B cell (primary cell): Measurements from ENCODE around the gene CRABP1. TPM values are rescaled to one million over a fixed set of nuclear protein-coding genes. Genes with fewer than 3 reads are reported as not detected.

Experiments used
- ATAC-seq: fragments of 200-7000 bp; cut with Tn5 transposase; one replicate; pipeline ENCODE4 v1.10.0; 2021; ENCODE audit warnings: low read depth, mild to moderate bottlenecking, moderate number of reproducible peaks, moderate library complexity
- CTCF ChIA-PET: fragments of 350-600 bp; sonication (Branson Sonifier 250); formaldehyde crosslinking; loops from one replicate; lab custom pipeline; 2021; ENCODE audit warnings: antibody characterized with exemption, inconsistent platforms; lab: Charles Lee
- POLR2A ChIA-PET: fragments of 350-600 bp; sonication (Branson Sonifier 250); formaldehyde crosslinking; loops from one replicate; lab custom pipeline; 2021; ENCODE audit warnings: antibody characterized with exemption; lab: Charles Lee
- DNase-seq: peaks from one replicate; pipeline ENCODE4 v3.0.0; 2013
- H2AFZ ChIP-seq: 2 replicates; pipeline ENCODE4 v1.6.1; 2012; ENCODE audit warnings: mild to moderate bottlenecking, low read depth, low read length; ENCODE audit not compliant: insufficient read depth, poor library complexity, severe bottlenecking
- H3K27ac ChIP-seq, 2 donors: 1 replicate in 1 of 2; 2 replicates in 1 of 2; pipeline ENCODE4 v1.5.1; 2012 to 2013; ENCODE audit warnings: low read length in 2 of 2, mild to moderate bottlenecking in 2 of 2, moderate library complexity in 1 of 2
- H3K27me3 ChIP-seq, 4 experiments: fragments of 200-600 bp in 1 of 4; sonication (generic) in 1 of 4; replicated peaks in 1 of 4; 1 replicate in 2 of 4; 2 replicates in 2 of 4; pipeline versions ENCODE4 v1.6.1 to v1.7.0; 2013 to 2016; ENCODE audit warnings: low read length in 3 of 4, mild to moderate bottlenecking in 2 of 4, mixed read lengths in 1 of 4, moderate library complexity in 1 of 4; ENCODE audit not compliant: insufficient read depth in 4 of 4, control insufficient read depth in 3 of 4; ENCODE audit errors: control extremely low read depth in 1 of 4
- H3K36me3 ChIP-seq, 2 experiments: replicated peaks in 1 of 2; 1 replicate in 1 of 2; 2 replicates in 1 of 2; pipeline versions ENCODE4 v1.6.1 to v1.7.1; 2013; ENCODE audit warnings: low read length in 1 of 2; ENCODE audit not compliant: insufficient read depth in 2 of 2, control insufficient read depth in 1 of 2; ENCODE audit errors: control extremely low read depth in 1 of 2, extremely low read depth in 1 of 2
- H3K4me1 ChIP-seq, 2 donors: fragments of 200-600 bp in 1 of 2; sonication (generic) in 1 of 2; 1 replicate in 1 of 2; 2 replicates in 1 of 2; pipeline versions ENCODE4 v1.5.1 to v1.6.1; 2013 to 2017; ENCODE audit warnings: low read length in 2 of 2; ENCODE audit not compliant: control insufficient read depth in 2 of 2, insufficient read depth in 2 of 2
- H3K4me2 ChIP-seq: replicated peaks from 2 replicates; pipeline ENCODE3; 2012; ENCODE audit warnings: mild to moderate bottlenecking, low read depth, low read length; ENCODE audit not compliant: poor library complexity, severe bottlenecking
- H3K4me3 ChIP-seq, 5 experiments: fragments of 200-600 bp in 1 of 5; sonication (generic) in 1 of 5; 1 replicate in 3 of 5; 2 replicates in 2 of 5; pipeline versions ENCODE4 v1.5.1 to v1.7.0; 2011 to 2016; ENCODE audit warnings: low read length in 4 of 5, mild to moderate bottlenecking in 4 of 5, low read depth in 2 of 5, control low read depth in 1 of 5, moderate library complexity in 1 of 5; ENCODE audit not compliant: insufficient read depth in 1 of 5; ENCODE audit errors: control extremely low read depth in 1 of 5, extremely low read depth in 1 of 5
- H3K79me2 ChIP-seq: fragments of 200-600 bp; sonication (generic); one replicate; pipeline ENCODE4 v1.6.0; 2016; ENCODE audit warnings: low read length; ENCODE audit not compliant: control insufficient read depth, insufficient read depth
- H3K9ac ChIP-seq: fragments of 200-600 bp; sonication (generic); 2 replicates; pipeline ENCODE4 v1.6.1; 2017; ENCODE audit warnings: mild to moderate bottlenecking, low read length, moderate library complexity
- H3K9me3 ChIP-seq, 3 donors: one replicate each; pipeline versions ENCODE4 v1.6.1 to v1.7.1; 2013; ENCODE audit warnings: low read length in 2 of 3; ENCODE audit not compliant: control insufficient read depth in 2 of 3, insufficient read depth in 1 of 3; ENCODE audit errors: control extremely low read depth in 1 of 3
- H4K20me1 ChIP-seq: 2 replicates; pipeline ENCODE4 v1.6.0; 2012; ENCODE audit warnings: mild to moderate bottlenecking, low read length; ENCODE audit not compliant: insufficient read depth, control insufficient read depth, poor library complexity, severe bottlenecking
- H3K27ac Mint-ChIP-seq: one replicate; pipeline ENCODE4 v1.8.0; 2021; ENCODE audit warnings: mixed read lengths
- H3K27me3 Mint-ChIP-seq: one replicate; pipeline ENCODE4 v1.8.0; 2021; ENCODE audit warnings: mixed read lengths
- H3K4me1 Mint-ChIP-seq: one replicate; pipeline ENCODE4 v1.8.0; 2021; ENCODE audit warnings: mixed read lengths
- H3K4me3 Mint-ChIP-seq: one replicate; pipeline ENCODE4 v1.8.0; 2021; ENCODE audit warnings: mixed read lengths
- H3K9me3 Mint-ChIP-seq: one replicate; pipeline ENCODE4 v1.8.0; 2022; ENCODE audit warnings: mixed read lengths; ENCODE audit not compliant: insufficient read depth
- CTCF ChIP-seq: fragments of 200-600 bp; IDR thresholded peaks from one replicate; pipeline ENCODE4 v1.8.0; 2022; ENCODE audit warnings: antibody characterized with exemption, mild to moderate bottlenecking
- EZH2 ChIP-seq: IDR thresholded peaks from 2 replicates; pipeline ENCODE4 v1.6.1; 2012; ENCODE audit warnings: borderline replicate concordance, low read depth, mild to moderate bottlenecking, moderate library complexity, low read length; ENCODE audit not compliant: insufficient read depth, poor library complexity, severe bottlenecking
- WGBS: methylation state at CpG from one replicate; pipeline ENCODE4 v1.1.5; 2013; ENCODE audit warnings: missing lambda C conversion rate; ENCODE audit not compliant: insufficient coverage; 5-methylcytosine and 5-hydroxymethylcytosine counted together
- intact Hi-C: fragments of 100-400 bp; cut with micrococcal nuclease; formaldehyde crosslinking; loops from one replicate; pipeline ENCODE4 v1.10.0; 2022
- polyA plus RNA-seq: library from polyadenylated mRNA; depleted of rRNA; stranded (reverse); fragments of >200 nt; gene quantifications from 2 replicates; pipeline ENCODE4 v1.2.3, GENCODE V29; 2012
- total RNA-seq, 2 donors: library from RNA; stranded (reverse); fragments of 120-200 nt in 1 of 2; gene quantifications; 1 replicate in 1 of 2; 2 replicates in 1 of 2; pipeline versions ENCODE4 v1.2.3 to v1.2.4, GENCODE V29; 2013 to 2022

Gene CRABP1
- total and polyA plus RNA-seq, 2 donors (not counting 1 experiment from before 2014, with no cell fraction given), result not detected

- POLR2A ChIA-PET, result no interaction called here
Measured at GRCh38 chr15:78311292-78311691, 28.9 kb upstream of the CRABP1 start.

GRCh38 chr15:78312536-78312935 lies 27.6 kb upstream of the CRABP1 start:
- H3K9me3 ChIP-seq, result no peaks in the 10 kb centered on the region
- intact Hi-C loops, result no loop called here
- H3K9me3 Mint-ChIP-seq, result no peaks in the 10 kb centered on the region
- no peaks in the 10 kb centered on the region for H3K79me2 ChIP-seq
- H2AFZ ChIP-seq, result no peak overlapping the region
- ATAC-seq (no peak), DNase-seq (no peak)
- H4K20me1 ChIP-seq, result no peaks in the 10 kb centered on the region
- no peaks in the 10 kb centered on the region for H3K36me3 ChIP-seq
- H3K4me3 Mint-ChIP-seq, result no peak overlapping the region
- no peaks in the 10 kb centered on the region for H3K4me1 ChIP-seq
- WGBS, result 73% methylated on average over 3 of the region's 4 CpGs
- ChIA-PET POLR2A (no interaction called here), CTCF (no interaction called here)
- H3K4me1 Mint-ChIP-seq, result no peaks in the 10 kb centered on the region
- H3K27ac Mint-ChIP-seq, result no peak overlapping the region
- H3K4me2 ChIP-seq, result no peak overlapping the region
- no peak overlapping the region for H3K4me3 ChIP-seq
- no peak overlapping the region for H3K9ac ChIP-seq
- no peak overlapping the region for H3K27ac ChIP-seq
- peaks cover 0 to 11% (median 0%) of the 10 kb centered on the region in 4 experiments for H3K27me3 ChIP-seq
- H3K27me3 Mint-ChIP-seq, result peaks cover 5% of the 10 kb centered on the region
- no peak for TF ChIP-seq CTCF
- TF ChIP-seq EZH2, result no peak

More at GRCh38 chr15:78311292-78311691, 28.9 kb upstream of the CRABP1 start:
- H3K79me2 ChIP-seq, result no peaks in the 10 kb centered on the region
- H3K4me3 Mint-ChIP-seq, result no peak overlapping the region
- no peak overlapping the region for H3K4me3 ChIP-seq
- no peaks in the 10 kb centered on the region for H4K20me1 ChIP-seq
- no peak for DNase-seq
- H3K9ac ChIP-seq, result no peak overlapping the region
- H3K4me1 ChIP-seq, result no peaks in the 10 kb centered on the region
- no peak overlapping the region for H3K27ac Mint-ChIP-seq
- ATAC-seq, result no peak
- 81% methylated on average over 2 of the region's 3 CpGs for WGBS
- no peaks in the 10 kb centered on the region for H3K9me3 Mint-ChIP-seq
- no peaks in the 10 kb centered on the region for H3K4me1 Mint-ChIP-seq
- H3K4me2 ChIP-seq, result no peak overlapping the region
- intact Hi-C loops, result no loop called here
- TF ChIP-seq CTCF (no peak), EZH2 (no peak)
- no peaks in the 10 kb centered on the region for H3K36me3 ChIP-seq
- peaks cover 0 to 11% (median 0%) of the 10 kb centered on the region in 4 experiments for H3K27me3 ChIP-seq
- CTCF ChIA-PET, result interaction anchor here (1.4 kb wide), 1 partner anchor 111 kb away, joined by 6 read pairs; no protein-coding TSS in a partner anchor
- no peaks in the 10 kb centered on the region for H3K9me3 ChIP-seq
- no peak overlapping the region for H2AFZ ChIP-seq
- no peak overlapping the region for H3K27ac ChIP-seq
- peaks cover 12% of the 10 kb centered on the region for H3K27me3 Mint-ChIP-seq
